WTC11 (cell line): ENCODE data around the gene CACNA2D4. TPM values are rescaled to one million over a fixed set of nuclear protein-coding genes. Genes with fewer than 3 reads are reported as not detected.

ENCODE experiments used
- ATAC-seq: fragments of 200-7000 bp; cut with Tn5 transposase; 2 replicates; pipeline ENCODE4 v1.10.0; 2021; ENCODE audit warnings: mild to moderate bottlenecking, moderate library complexity
- CTCF ChIA-PET: fragments of 300-600 bp; sonication (Branson Sonifier 250); formaldehyde crosslinking; loops from one replicate; lab custom pipeline; 2021; ENCODE audit warnings: antibody characterized with exemption; lab: Charles Lee
- POLR2A ChIA-PET: fragments of 350-600 bp; sonication (Branson Sonifier 250); formaldehyde crosslinking; loops from one replicate; lab custom pipeline; 2021; ENCODE audit warnings: antibody characterized with exemption; lab: Charles Lee
- DNase-seq: peaks from one replicate; pipeline ENCODE4 v3.0.0; 2021; ENCODE audit warnings: low spot score
- H3K27ac Mint-ChIP-seq: 2 replicates; pipeline ENCODE4 v1.8.0; 2021; ENCODE audit warnings: mixed read lengths
- H3K27me3 Mint-ChIP-seq: 2 replicates; pipeline ENCODE4 v1.8.0; 2021; ENCODE audit warnings: low read depth, mild to moderate bottlenecking, moderate library complexity, mixed read lengths
- H3K36me3 Mint-ChIP-seq: 2 replicates; pipeline ENCODE4 v1.8.0; 2021; ENCODE audit warnings: mixed read lengths
- H3K4me1 Mint-ChIP-seq: 2 replicates; pipeline ENCODE4 v1.8.0; 2022; ENCODE audit warnings: mixed read lengths
- H3K4me3 Mint-ChIP-seq: 2 replicates; pipeline ENCODE4 v1.8.0; 2021; ENCODE audit warnings: mild to moderate bottlenecking, moderate library complexity, mixed read lengths
- H3K9me3 Mint-ChIP-seq: 2 replicates; pipeline ENCODE4 v1.8.0; 2021; ENCODE audit warnings: mixed read lengths
- ATF1 ChIP-seq: sonication (generic); formaldehyde crosslinking; IDR thresholded peaks from 2 replicates; pipeline ENCODE4 v1.8.1; 2023; ENCODE audit warnings: mild to moderate bottlenecking, moderate library complexity, missing genetic modification reagents
- ATF2 ChIP-seq: sonication (generic); formaldehyde crosslinking; IDR thresholded peaks from 2 replicates; pipeline ENCODE4 v1.8.1; 2022; ENCODE audit warnings: low read depth, missing genetic modification reagents, borderline replicate concordance
- CBFB ChIP-seq: sonication (generic); formaldehyde crosslinking; IDR thresholded peaks from 2 replicates; pipeline ENCODE4 v1.8.1; 2022; ENCODE audit warnings: mild to moderate bottlenecking, low read depth, missing genetic modification reagents
- E2F4 ChIP-seq: sonication (generic); formaldehyde crosslinking; IDR thresholded peaks from 2 replicates; pipeline ENCODE4 v1.8.1; 2022; ENCODE audit warnings: low read depth, mild to moderate bottlenecking, moderate library complexity, missing genetic modification reagents, borderline replicate concordance
- ERG ChIP-seq: fragments of 250-450 bp; sonication (Bioruptor Pico); IDR thresholded peaks from 2 replicates; pipeline ENCODE4 v1.8.0; 2021; ENCODE audit warnings: mild to moderate bottlenecking
- ETV6 ChIP-seq: sonication (generic); formaldehyde crosslinking; IDR thresholded peaks from 2 replicates; pipeline ENCODE4 v1.8.1; 2022; ENCODE audit warnings: mild to moderate bottlenecking, missing genetic modification reagents
- FOXP4 ChIP-seq: sonication (generic); formaldehyde crosslinking; IDR thresholded peaks from 2 replicates; pipeline ENCODE4 v1.8.0; 2022; ENCODE audit warnings: mild to moderate bottlenecking, missing genetic modification reagents
- HMGXB4 ChIP-seq: sonication (generic); formaldehyde crosslinking; IDR thresholded peaks from 2 replicates; pipeline ENCODE4 v1.8.1; 2023; ENCODE audit warnings: mild to moderate bottlenecking, moderate library complexity, missing genetic modification reagents
- NFATC4 ChIP-seq: fragments of 250-450 bp; sonication (Bioruptor Pico); IDR thresholded peaks from 2 replicates; pipeline ENCODE4 v1.9.0; 2021; ENCODE audit warnings: mild to moderate bottlenecking
- NR2C2 ChIP-seq: sonication (generic); formaldehyde crosslinking; IDR thresholded peaks from 2 replicates; pipeline ENCODE4 v1.8.0; 2022; ENCODE audit warnings: mild to moderate bottlenecking, missing genetic modification reagents
- OVOL2 ChIP-seq: fragments of 250-450 bp; sonication (Bioruptor Pico); IDR thresholded peaks from 2 replicates; pipeline ENCODE4 v1.9.0; 2021; ENCODE audit warnings: mild to moderate bottlenecking, borderline replicate concordance
- PRRX2 ChIP-seq: fragments of 250-450 bp; sonication (Bioruptor Pico); IDR thresholded peaks from 2 replicates; pipeline ENCODE4 v1.8.0; 2021; ENCODE audit warnings: mild to moderate bottlenecking
- USF2 ChIP-seq: sonication (generic); formaldehyde crosslinking; IDR thresholded peaks from 2 replicates; pipeline ENCODE4 v1.8.1; 2023; ENCODE audit warnings: mild to moderate bottlenecking, missing genetic modification reagents, moderate library complexity
- ZNF219 ChIP-seq: sonication (generic); formaldehyde crosslinking; IDR thresholded peaks from 2 replicates; pipeline ENCODE4 v1.8.0; 2023; ENCODE audit warnings: missing genetic modification reagents, mild to moderate bottlenecking, borderline replicate concordance
- ZNF263 ChIP-seq: sonication (generic); formaldehyde crosslinking; IDR thresholded peaks from 2 replicates; pipeline ENCODE4 v1.8.1; 2022; ENCODE audit warnings: low read depth, mild to moderate bottlenecking, moderate library complexity, missing genetic modification reagents
- ZNF281 ChIP-seq: sonication (generic); formaldehyde crosslinking; IDR thresholded peaks from 2 replicates; pipeline ENCODE4 v1.8.0; 2023; ENCODE audit warnings: mild to moderate bottlenecking, missing genetic modification reagents
- total RNA-seq: library from RNA; stranded (reverse); gene quantifications from 3 replicates; pipeline ENCODE4 v1.2.3, GENCODE V29; 2021

Gene CACNA2D4
- total RNA-seq, 1 experiment from 2014 or later: 0.04 TPM

GRCh38 chr12:1881301-1881700 is 37.2 kb downstream of the CACNA2D4 start (continued):
- TF ChIP-seq ZNF281 (CRISPR knock-in tag) (no peak), PRRX2 (no peak), ATF1 (no peak), ATF2 (CRISPR knock-in tag) (no peak)

- ATAC-seq (no peak), DNase-seq (no peak)
- H3K27me3 Mint-ChIP-seq: no peaks in the 10 kb centered on the region
- no peaks in the 10 kb centered on the region for H3K36me3 Mint-ChIP-seq
- CTCF ChIA-PET: interaction anchor here (1.1 kb wide), 1 partner anchor 59 kb away, joined by 4 read pairs; no protein-coding TSS in a partner anchor
- TF ChIP-seq ZNF263 (no peak), NR2C2 (CRISPR knock-in tag) (no peak), ZNF219 (no peak), ETV6 (no peak), ZNF281 (CRISPR knock-in tag) (no peak), E2F4 (no peak), FOXP4 (CRISPR knock-in tag) (no peak), ERG (CRISPR knock-in tag) (no peak), NFATC4 (CRISPR knock-in tag) (no peak), CBFB (CRISPR knock-in tag) (no peak), ATF1 (no peak), USF2 (CRISPR knock-in tag) (no peak), HMGXB4 (CRISPR knock-in tag) (no peak), OVOL2 (CRISPR knock-in tag) (no peak)
- H3K4me1 Mint-ChIP-seq: no peaks in the 10 kb centered on the region
- POLR2A ChIA-PET: interaction anchor here (0.5 kb wide), 1 partner anchor 87 kb away, joined by 4 read pairs; no protein-coding TSS in a partner anchor
- H3K9me3 Mint-ChIP-seq: no peaks in the 10 kb centered on the region
- no peak overlapping the region for H3K27ac Mint-ChIP-seq
- H3K4me3 Mint-ChIP-seq: no peak overlapping the region
These were observed 37.6 kb downstream of the CACNA2D4 start for GRCh38 chr12:1880876-1881275.
